GM13976 (cell line): Measurements from ENCODE around the gene SLC25A41.

Experiments
- DNase-seq: peaks from one replicate; pipeline ENCODE4 v3.0.0; 2012; ENCODE audit warnings: low spot score
- CTCF ChIP-seq: IDR thresholded peaks from 2 replicates; pipeline ENCODE4 v1.5.1; 2012; ENCODE audit warnings: borderline replicate concordance, mild to moderate bottlenecking; ENCODE audit not compliant: insufficient read depth; ENCODE audit errors: extremely low read depth, missing control alignments, control extremely low read depth
- in situ Hi-C: fragments of 300-500 bp; cut with MboI; formaldehyde crosslinking; loops from one replicate; pipeline ENCODE4 v1.12.0; 2022; ENCODE audit warnings: low sequenced_read_pairs, mixed read lengths, inconsistent platforms; ENCODE audit not compliant: unreplicated experiment

Gene SLC25A41

DNA sequence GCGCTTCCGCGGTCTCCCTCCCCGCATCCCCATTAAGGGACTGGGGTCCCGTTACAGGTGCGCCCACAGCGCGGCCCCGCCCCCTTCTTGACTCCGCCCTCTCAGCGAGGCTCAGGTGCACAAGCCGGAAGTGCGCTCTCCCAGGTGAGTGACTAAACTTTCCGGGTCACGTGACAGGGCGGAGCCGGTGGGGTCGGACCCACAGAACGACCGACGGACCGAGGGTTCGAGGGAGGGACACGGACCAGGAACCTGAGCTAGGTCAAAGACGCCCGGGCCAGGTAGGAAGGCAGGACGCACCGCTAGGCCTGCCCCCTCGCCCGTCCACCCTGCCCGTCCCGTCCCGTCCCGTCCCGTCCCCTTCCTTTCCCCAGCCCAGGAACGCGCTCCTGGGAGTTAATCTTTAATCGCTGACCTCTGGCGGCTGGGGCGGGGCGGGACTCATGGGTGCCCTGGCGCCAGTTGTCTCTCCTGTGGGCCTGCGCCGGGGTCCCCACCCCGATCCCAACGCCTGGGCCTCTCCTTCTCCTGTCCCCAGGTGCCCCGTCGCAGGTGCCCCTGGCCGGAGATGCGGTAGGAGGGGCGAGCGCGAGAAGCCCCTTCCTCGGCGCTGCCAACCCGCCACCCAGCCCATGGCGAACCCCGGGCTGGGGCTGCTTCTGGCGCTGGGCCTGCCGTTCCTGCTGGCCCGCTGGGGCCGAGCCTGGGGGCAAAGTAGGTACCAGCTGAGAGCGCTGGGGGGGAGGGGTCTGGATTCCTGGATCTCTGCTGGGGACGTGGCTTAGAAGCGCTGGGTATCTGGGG is 30.7 kb upstream of the SLC25A41 start, which contains the start of gene CRB3:
Gene CRB3 (plus strand): TSS at position 202 of the 804 bp plus-strand sequence. CDS start 431 bp downstream, at position 633.
- no peak for DNase-seq
- TF ChIP-seq CTCF, result no peak
- in situ Hi-C loops, result no loop called here

DNA sequence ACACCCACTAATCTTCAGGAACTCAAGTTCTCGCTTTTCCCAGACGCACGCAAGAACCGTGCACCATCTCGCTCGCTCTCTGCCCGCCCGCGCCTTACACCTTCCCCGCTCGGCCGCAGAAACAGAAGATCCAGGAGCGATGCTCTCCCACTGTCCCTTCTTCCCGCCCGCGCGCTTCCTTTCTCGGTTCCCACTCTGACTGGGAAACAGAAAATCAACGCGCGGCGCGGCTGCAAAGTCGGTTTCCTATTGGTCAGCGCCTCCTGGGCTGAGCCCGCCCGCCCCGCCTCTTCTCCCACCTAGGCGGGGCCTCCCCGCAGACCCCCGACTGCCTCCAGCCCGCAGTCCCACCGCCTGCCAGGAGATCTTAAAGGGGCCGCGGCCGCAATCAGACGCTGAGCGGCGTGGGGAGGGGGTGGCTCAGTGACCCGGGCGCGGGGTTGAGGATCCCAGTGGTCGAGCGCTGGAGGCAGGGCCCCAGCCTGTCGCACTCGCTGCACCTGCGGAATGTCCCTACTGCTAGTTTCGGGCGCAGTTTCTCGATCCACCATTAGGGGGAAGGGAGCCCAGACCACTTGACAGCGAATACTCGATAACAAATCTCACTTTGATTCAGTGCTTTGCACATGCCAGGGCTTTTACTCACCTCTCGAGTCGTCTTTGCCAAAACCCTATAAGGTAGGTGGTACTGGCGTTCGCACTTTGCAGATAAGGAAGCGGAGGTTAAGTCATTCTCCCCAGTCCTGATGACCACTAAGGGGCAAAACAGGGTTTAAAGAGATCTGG is 26.7 kb upstream of the SLC25A41 start:
- DNase-seq, result peak; percentile 97
- TF ChIP-seq CTCF, result peak; percentile 36
- in situ Hi-C loops, result no loop called here

GRCh38 chr19:6459262-6460098 is 25.9 kb upstream of the SLC25A41 start, which contains the start of gene SLC25A23:
Gene SLC25A23, minus strand, starts transcription at chr19:6459792. Its CDS starts 164 bp downstream, at chr19:6459628.
- in situ Hi-C loops, result no loop called here
- TF ChIP-seq CTCF, result no peak
- DNase-seq, result peak; percentile 92

- TF ChIP-seq CTCF, result no peak
- peak; percentile 47 for DNase-seq
- in situ Hi-C loops, result no loop called here
Measured at GRCh38 chr19:6458695-6459261, 25.2 kb upstream of the SLC25A41 start.

GRCh38 chr19:6457958-6458694 is 24.6 kb upstream of the SLC25A41 start:
- peak; percentile 72 for DNase-seq
- in situ Hi-C loops, result no loop called here
- TF ChIP-seq CTCF, result no peak
